Brain microvascular endothelial cell (primary cell): ENCODE data around the gene SKAP1.
"Not testable (repeated sequence)": the region's sequence is repeated elsewhere in the genome, so short reads cannot be mapped to it uniquely, and the experiment has no call there.

ENCODE experiments used
- DNase-seq: peaks from one replicate; pipeline ENCODE4 v3.0.0-alpha.2; 2020
- H3K27ac ChIP-seq: fragments of 250-450 bp; sonication (Bioruptor Pico); 2 replicates; pipeline ENCODE4 v1.5.1; 2020; ENCODE audit warnings: mild to moderate bottlenecking, moderate library complexity
- H3K27me3 ChIP-seq: fragments of 250-450 bp; sonication (Bioruptor Pico); replicated peaks from 2 replicates; pipeline ENCODE4 v1.5.1; 2020; ENCODE audit warnings: mild to moderate bottlenecking
- H3K36me3 ChIP-seq: fragments of 250-450 bp; sonication (Bioruptor Pico); replicated peaks from 2 replicates; pipeline ENCODE4 v1.5.1; 2020; ENCODE audit warnings: mild to moderate bottlenecking
- H3K4me3 ChIP-seq: 2 replicates; pipeline ENCODE4 v1.5.1; 2011; ENCODE audit warnings: low read depth, mild to moderate bottlenecking, control low read depth, low read length, moderate library complexity
- CTCF ChIP-seq: IDR thresholded peaks from 2 replicates; pipeline ENCODE4 v1.5.1; 2011; ENCODE audit warnings: low read depth, mild to moderate bottlenecking, moderate library complexity, low read length, control low read depth, inconsistent platforms; ENCODE audit errors: missing control alignments
- in situ Hi-C: cut with HindIII; loops from 2 replicates; pipeline ENCODE4 v1.10.0; 2017; ENCODE audit warnings: low sequenced_read_pairs, low pct_ligation_motif_present

SKAP1 gene

GRCh38 chr17:48247603-48248002, 182.4 kb downstream of the SKAP1 start:
- H3K27me3 ChIP-seq = no peaks in the 10 kb centered on the region
- no peak overlapping the region for H3K4me3 ChIP-seq
- no peak for DNase-seq
- in situ Hi-C loops = no loop called here
- H3K36me3 ChIP-seq = no peaks in the 10 kb centered on the region
- no peak overlapping the region for H3K27ac ChIP-seq
- no peak for TF ChIP-seq CTCF

GRCh38 chr17:48247038-48247437, 183.0 kb downstream of the SKAP1 start:
- in situ Hi-C loops = no loop called here
- no peaks in the 10 kb centered on the region for H3K36me3 ChIP-seq
- no peaks in the 10 kb centered on the region for H3K27me3 ChIP-seq
- DNase-seq = no peak
- H3K4me3 ChIP-seq = no peak overlapping the region
- TF ChIP-seq CTCF = no peak
- no peak overlapping the region for H3K27ac ChIP-seq

GRCh38 chr17:48246612-48247011, 183.4 kb downstream of the SKAP1 start:
- peak; percentile 31 for DNase-seq
- in situ Hi-C loops = no loop called here
- Histone ChIP-seq H3K27me3 (no peaks in the 10 kb centered on the region), H3K36me3 (no peaks in the 10 kb centered on the region), H3K4me3 (no peak overlapping the region), H3K27ac (no peak overlapping the region)
- TF ChIP-seq CTCF = no peak

GRCh38 chr17:48245465-48246033, 184.5 kb downstream of the SKAP1 start:
- H3K27me3 ChIP-seq, in situ Hi-C loops, H3K27ac ChIP-seq, H3K36me3 ChIP-seq, H3K4me3 ChIP-seq, DNase-seq: not testable (repeated sequence)

GRCh38 chr17:48244814-48245213, 185.2 kb downstream of the SKAP1 start:
- no peak for TF ChIP-seq CTCF
- in situ Hi-C loops = no loop called here
- H3K27ac ChIP-seq = peak overlapping the region; percentile 53
- no peaks in the 10 kb centered on the region for H3K36me3 ChIP-seq
- no peak for DNase-seq
- H3K27me3 ChIP-seq = no peaks in the 10 kb centered on the region
- H3K4me3 ChIP-seq = no peak overlapping the region

- DNase-seq = peak; percentile 37
- H3K27me3 ChIP-seq = no peaks in the 10 kb centered on the region
- no peaks in the 10 kb centered on the region for H3K36me3 ChIP-seq
- H3K4me3 ChIP-seq = no peak overlapping the region
- TF ChIP-seq CTCF = peak; percentile 8
- in situ Hi-C loops = no loop called here
- H3K27ac ChIP-seq = peak overlapping the region; percentile 53
Measured at GRCh38 chr17:48244121-48244711, 185.8 kb downstream of the SKAP1 start.
